ENCODE measurements around the gene PWWP2B. TPM values are rescaled to one million over a fixed set of nuclear protein-coding genes. Genes with fewer than 3 reads are reported as not detected.

Gene PWWP2B
- total RNA-seq, 1 donor from 2014 or later = 12.0 TPM

- no peaks in the 10 kb centered on the region for H3K36me3 ChIP-seq (ENCODE audit: insufficient read depth, low read length)
- no peaks in the 10 kb centered on the region for H3K9me3 ChIP-seq (ENCODE audit: insufficient read depth, low read depth, low read length)
- H3K27ac Mint-ChIP-seq (ENCODE audit: unreplicated experiment) = no peak overlapping the region
- H3K4me3 Mint-ChIP-seq (ENCODE audit: unreplicated experiment) = peak overlapping the region; percentile 8
- DNase-seq (ENCODE audit: low read depth) (no peak), FAIRE-seq (no peak)
- H3K27ac ChIP-seq (ENCODE audit: low read depth, low read length) = no peak overlapping the region
- peaks cover 5% of the 10 kb centered on the region for H3K4me1 ChIP-seq (ENCODE audit: insufficient read depth, low read length)
- H3K27me3 Mint-ChIP-seq (ENCODE audit: low read depth, unreplicated experiment) = no peaks in the 10 kb centered on the region
- no peaks in the 10 kb centered on the region for H3K9me3 Mint-ChIP-seq (ENCODE audit: unreplicated experiment)
- H3K36me3 Mint-ChIP-seq (ENCODE audit: low read depth, unreplicated experiment) = no peaks in the 10 kb centered on the region
- H3K9ac ChIP-seq (ENCODE audit: low read length) = no peak overlapping the region
- H3K4me1 Mint-ChIP-seq (ENCODE audit: low read depth, unreplicated experiment) = peaks cover 21% of the 10 kb centered on the region
- peaks cover 8% of the 10 kb centered on the region for H4K20me1 ChIP-seq (ENCODE audit: insufficient read depth, low read length)
- no peaks in the 10 kb centered on the region for H3K79me2 ChIP-seq (ENCODE audit: insufficient read depth, low read length)
- H2AFZ ChIP-seq (ENCODE audit: low read depth, low read length) = no peak overlapping the region
- H3K4me2 ChIP-seq (ENCODE audit: low read length) = no peak overlapping the region
- TF ChIP-seq EZH2 (IDR thresholded peaks at IDR 0.05; ENCODE audit: insufficient read depth, low read length) = no peak
- no peak for TF ChIP-seq CTCF (IDR thresholded peaks at IDR 0.05; ENCODE audit: insufficient read depth, low read depth, low read length)
- H3K27me3 ChIP-seq (ENCODE audit: insufficient read depth, low read length) = no peaks in the 10 kb centered on the region
- no peak overlapping the region for H3K4me3 ChIP-seq (ENCODE audit: insufficient read depth, low read depth, low read length)
These were observed 18.3 kb downstream of the PWWP2B start for GRCh38 chr10:132415255-132415654.

GRCh38 chr10:132415956-132416355, 19.0 kb downstream of the PWWP2B start:
- FAIRE-seq (no peak), DNase-seq (ENCODE audit: low read depth) (no peak)
- no peaks in the 10 kb centered on the region for H3K79me2 ChIP-seq (ENCODE audit: insufficient read depth, low read length)
- H3K27ac ChIP-seq (ENCODE audit: low read depth, low read length) = no peak overlapping the region
- no peak overlapping the region for H2AFZ ChIP-seq (ENCODE audit: low read depth, low read length)
- H3K9ac ChIP-seq (ENCODE audit: low read length) = no peak overlapping the region
- Mint-ChIP-seq H3K4me1 (ENCODE audit: low read depth, unreplicated experiment) (peaks cover 21% of the 10 kb centered on the region), H3K27ac (ENCODE audit: unreplicated experiment) (no peak overlapping the region), H3K4me3 (ENCODE audit: unreplicated experiment) (no peak overlapping the region), H3K9me3 (ENCODE audit: unreplicated experiment) (no peaks in the 10 kb centered on the region), H3K36me3 (ENCODE audit: low read depth, unreplicated experiment) (no peaks in the 10 kb centered on the region), H3K27me3 (ENCODE audit: low read depth, unreplicated experiment) (no peaks in the 10 kb centered on the region)
- H3K9me3 ChIP-seq (ENCODE audit: insufficient read depth, low read depth, low read length) = no peaks in the 10 kb centered on the region
- H3K4me2 ChIP-seq (ENCODE audit: low read length) = no peak overlapping the region
- H3K36me3 ChIP-seq (ENCODE audit: insufficient read depth, low read length) = no peaks in the 10 kb centered on the region
- H3K27me3 ChIP-seq (ENCODE audit: insufficient read depth, low read length) = no peaks in the 10 kb centered on the region
- TF ChIP-seq CTCF (IDR thresholded peaks at IDR 0.05; ENCODE audit: insufficient read depth, low read depth, low read length) (no peak), EZH2 (IDR thresholded peaks at IDR 0.05; ENCODE audit: insufficient read depth, low read length) (no peak)
- H3K4me1 ChIP-seq (ENCODE audit: insufficient read depth, low read length) = peaks cover 5% of the 10 kb centered on the region
- no peak overlapping the region for H3K4me3 ChIP-seq (ENCODE audit: insufficient read depth, low read depth, low read length)
- H4K20me1 ChIP-seq (ENCODE audit: insufficient read depth, low read length) = peaks cover 8% of the 10 kb centered on the region

DNA sequence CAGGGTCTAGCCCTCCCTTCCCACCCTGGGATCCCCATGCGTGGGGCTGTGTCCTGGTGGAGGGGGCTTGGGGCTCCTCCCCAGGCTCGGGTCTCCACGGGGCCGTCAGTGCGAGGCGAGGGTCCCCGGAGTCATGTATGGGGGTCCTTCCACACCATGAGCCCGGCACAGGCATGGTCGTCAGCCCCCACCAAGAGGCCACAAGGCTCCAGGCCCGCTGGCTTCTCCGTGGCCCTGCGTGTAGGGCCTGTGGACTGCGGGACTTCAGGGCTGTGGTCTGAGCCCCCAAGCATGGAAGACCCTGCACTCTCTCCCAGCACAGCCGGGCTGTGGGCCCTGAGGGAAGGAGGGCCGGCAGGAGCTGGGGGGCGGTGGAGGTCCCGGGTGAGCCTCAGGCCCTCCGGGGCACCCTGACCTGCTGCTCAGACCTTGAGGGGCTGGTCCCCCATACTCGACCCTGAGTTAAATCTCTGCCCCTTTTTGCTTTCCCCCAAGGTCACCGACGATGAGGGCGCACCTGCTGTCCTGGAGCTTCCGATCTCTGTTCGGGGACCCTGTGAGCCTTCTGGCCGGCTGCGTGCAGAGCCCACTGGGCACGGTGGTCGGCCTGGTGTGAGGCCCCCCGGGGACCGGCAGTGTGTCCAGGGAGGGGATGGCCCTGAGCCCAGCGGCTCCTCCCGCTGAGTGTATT, 19.7 kb downstream of the PWWP2B start:
- no peak overlapping the region for H3K27ac ChIP-seq (ENCODE audit: low read depth, low read length)
- H2AFZ ChIP-seq (ENCODE audit: low read depth, low read length) = no peak overlapping the region
- FAIRE-seq (no peak), DNase-seq (ENCODE audit: low read depth) (no peak)
- H3K4me2 ChIP-seq (ENCODE audit: low read length) = no peak overlapping the region
- peaks cover 11% of the 10 kb centered on the region for H3K4me1 ChIP-seq (ENCODE audit: insufficient read depth, low read length)
- no peaks in the 10 kb centered on the region for H3K9me3 Mint-ChIP-seq (ENCODE audit: unreplicated experiment)
- H3K4me3 ChIP-seq (ENCODE audit: insufficient read depth, low read depth, low read length) = no peak overlapping the region
- no peaks in the 10 kb centered on the region for H3K9me3 ChIP-seq (ENCODE audit: insufficient read depth, low read depth, low read length)
- peaks cover 18% of the 10 kb centered on the region for H3K4me1 Mint-ChIP-seq (ENCODE audit: low read depth, unreplicated experiment)
- H3K36me3 Mint-ChIP-seq (ENCODE audit: low read depth, unreplicated experiment) = no peaks in the 10 kb centered on the region
- no peaks in the 10 kb centered on the region for H3K27me3 ChIP-seq (ENCODE audit: insufficient read depth, low read length)
- H3K9ac ChIP-seq (ENCODE audit: low read length) = no peak overlapping the region
- no peaks in the 10 kb centered on the region for H3K27me3 Mint-ChIP-seq (ENCODE audit: low read depth, unreplicated experiment)
- TF ChIP-seq EZH2 (IDR thresholded peaks at IDR 0.05; ENCODE audit: insufficient read depth, low read length) (no peak), CTCF (IDR thresholded peaks at IDR 0.05; ENCODE audit: insufficient read depth, low read depth, low read length) (no peak)
- H4K20me1 ChIP-seq (ENCODE audit: insufficient read depth, low read length) = peaks cover 8% of the 10 kb centered on the region
- no peaks in the 10 kb centered on the region for H3K79me2 ChIP-seq (ENCODE audit: insufficient read depth, low read length)
- H3K27ac Mint-ChIP-seq (ENCODE audit: unreplicated experiment) = no peak overlapping the region
- H3K4me3 Mint-ChIP-seq (ENCODE audit: unreplicated experiment) = no peak overlapping the region
- no peaks in the 10 kb centered on the region for H3K36me3 ChIP-seq (ENCODE audit: insufficient read depth, low read length)
